ENCODE data around the gene KRTAP5-5. TPM values are rescaled to one million over a fixed set of nuclear protein-coding genes. Genes with fewer than 3 reads are reported as not detected.

Gene KRTAP5-5
- total RNA-seq, 1 experiment from 2014 or later: not detected

- H3K36me3 Mint-ChIP-seq (ENCODE audit: insufficient read depth in 1 of 3, low read depth in 3 of 3): no peaks in the 10 kb centered on the region
- Histone ChIP-seq H3K23ac (ENCODE audit: insufficient read length, low read depth, low read length) (no peak overlapping the region), H3K4me2 (ENCODE audit: insufficient read depth, insufficient read length, low read length) (no peak overlapping the region), H3K4me1 (ENCODE audit: insufficient read depth, low read length) (no peaks in the 10 kb centered on the region), H2BK120ac (ENCODE audit: low read depth, low read length, poor library complexity, severe bottlenecking) (no peak overlapping the region), H4K8ac (replicated peaks; ENCODE audit: insufficient read length, low read depth, low read length) (no peak overlapping the region), H3K14ac (ENCODE audit: insufficient read depth, low read length) (no peak overlapping the region), H3K27ac (ENCODE audit: insufficient read length, low read depth, low read length) (no peak overlapping the region), H3K9ac (ENCODE audit: extremely low read depth, insufficient read length, low read length) (no peak overlapping the region), H4K5ac (ENCODE audit: insufficient read length, low read depth, low read length) (no peak overlapping the region), H3K79me2 (ENCODE audit: insufficient read depth, low read length) (no peaks in the 10 kb centered on the region), H2BK15ac (ENCODE audit: low read depth, low read length) (no peak overlapping the region), H3K18ac (ENCODE audit: insufficient read length, low read depth, low read length) (no peak overlapping the region), H3K27me3 (ENCODE audit: insufficient read depth, low read length) (no peaks in the 10 kb centered on the region), H3K4ac (ENCODE audit: low read depth, low read length) (no peak overlapping the region), H3K56ac (ENCODE audit: insufficient read length, low read depth, low read length) (no peak overlapping the region), H3K9me3 (ENCODE audit: control insufficient read depth, low read depth, low read length) (no peaks in the 10 kb centered on the region), H3K23me2 (ENCODE audit: insufficient read length, low read depth, low read length, poor library complexity, severe bottlenecking) (no peaks in the 10 kb centered on the region), H4K91ac (ENCODE audit: insufficient read length, low read depth, low read length) (no peak overlapping the region), H4K20me1 (ENCODE audit: control insufficient read depth, insufficient read depth, insufficient read length) (no peaks in the 10 kb centered on the region), H2AK5ac (ENCODE audit: insufficient read length, low read length) (no peak overlapping the region), H2AFZ (ENCODE audit: low read length) (no peak overlapping the region), H2BK20ac (ENCODE audit: low read depth, low read length, poor library complexity, severe bottlenecking) (no peak overlapping the region), H3K79me1 (ENCODE audit: insufficient read depth, low read depth, low read length, poor library complexity, severe bottlenecking) (no peaks in the 10 kb centered on the region), H2BK5ac (ENCODE audit: insufficient read length, low read length) (no peak overlapping the region), H3T11ph (ENCODE audit: low read length) (no peak overlapping the region), H2BK12ac (ENCODE audit: insufficient read length, low read depth, low read length) (no peak overlapping the region)
- peaks cover 34% of the 10 kb centered on the region for H3K27me3 Mint-ChIP-seq (ENCODE audit: low read depth)
- no peak for DNase-seq
- H3K27ac Mint-ChIP-seq: no peak overlapping the region
- H3K4me3 Mint-ChIP-seq: no peak overlapping the region
- no peak for TF ChIP-seq CTCF (conservative IDR thresholded peaks at IDR 0.05)
- peaks cover 3 to 5% of the 10 kb centered on the region in 2 experiments; a peak in 2 of 4 replicates for H3K4me1 Mint-ChIP-seq
- no peaks in the 10 kb centered on the region for H3K9me3 Mint-ChIP-seq
- WGBS (ENCODE audit: extremely low coverage, insufficient read length, low lambda C conversion rate): no CpG with 5 or more reads among the region's 8 CpGs
Measured at GRCh38 chr11:1638344-1638743, 8.8 kb downstream of the KRTAP5-5 start.
